HepG2 (cell line): ENCODE results near the gene SLC4A11. TPM values are rescaled to one million over a fixed set of nuclear protein-coding genes. Genes with fewer than 3 reads are reported as not detected.
A peak's percentile ranks its signal among the peaks of the same experiment; 100 is the strongest.

Experiments used
- AKAP8 ChIP-seq: sonication (generic); formaldehyde crosslinking; IDR thresholded peaks from 2 replicates; pipeline ENCODE4 v1.5.1; 2020; ENCODE audit warnings: mild to moderate bottlenecking, missing genetic modification reagents
- ARID5B ChIP-seq: IDR thresholded peaks from 2 replicates; pipeline ENCODE4 v1.4.0; 2020; ENCODE audit warnings: mild to moderate bottlenecking, missing genetic modification reagents
- CBX2 ChIP-seq, 2 experiments: fragments of 200-600 bp in 1 of 2; sonication (generic); formaldehyde crosslinking in 1 of 2; IDR thresholded peaks; 2 replicates each; pipeline versions ENCODE4 v1.7.0 to v1.8.1; 2018 to 2022; ENCODE audit warnings: low read depth in 2 of 2, low read length in 1 of 2, mild to moderate bottlenecking in 1 of 2, missing genetic modification reagents in 1 of 2
- HNRNPUL1 ChIP-seq: fragments of 200-400 bp; formaldehyde crosslinking; IDR thresholded peaks from 2 replicates; pipeline ENCODE4 v1.6.1; 2017; ENCODE audit warnings: low read depth, mild to moderate bottlenecking, low read length, moderate library complexity
- HOXA3 ChIP-seq: sonication (generic); formaldehyde crosslinking; IDR thresholded peaks from 2 replicates; pipeline ENCODE4 v1.5.0; 2020; ENCODE audit warnings: missing genetic modification reagents
- JUNB ChIP-seq: sonication (generic); formaldehyde crosslinking; IDR thresholded peaks from 2 replicates; pipeline ENCODE4 v1.8.0; 2022; ENCODE audit warnings: missing genetic modification reagents, mild to moderate bottlenecking, borderline replicate concordance
- MIER3 ChIP-seq: IDR thresholded peaks from 2 replicates; pipeline ENCODE4 v1.6.1; 2016; ENCODE audit warnings: missing compliant biosample characterization, borderline replicate concordance
- POLR2AphosphoS2 ChIP-seq: IDR thresholded peaks from 2 replicates; pipeline ENCODE4 v1.6.1; 2011; ENCODE audit warnings: low read depth, low read length, improper control_type of control experiment
- PPARG ChIP-seq: conservative IDR thresholded peaks from 2 replicates; pipeline ENCODE4 v1.6.1; 2016; ENCODE audit warnings: missing biosample characterization, missing genetic modification reagents
- ZBTB14 ChIP-seq: sonication (generic); formaldehyde crosslinking; IDR thresholded peaks from 2 replicates; pipeline ENCODE4 v1.4.0; 2020; ENCODE audit warnings: missing genetic modification reagents
- ZBTB20 ChIP-seq: sonication (generic); formaldehyde crosslinking; IDR thresholded peaks from 2 replicates; pipeline ENCODE4 v1.8.1; 2023; ENCODE audit warnings: missing genetic modification reagents, low read depth, mild to moderate bottlenecking, borderline replicate concordance
- ZBTB7A ChIP-seq: sonication (generic); formaldehyde crosslinking; IDR thresholded peaks from 2 replicates; pipeline ENCODE4 v1.8.0; 2022; ENCODE audit warnings: mild to moderate bottlenecking, missing genetic modification reagents
- ZFX ChIP-seq: sonication (generic); formaldehyde crosslinking; IDR thresholded peaks from 2 replicates; pipeline ENCODE4 v1.4.0; 2020; ENCODE audit warnings: mild to moderate bottlenecking, low read depth, missing genetic modification reagents, moderate library complexity
- ZNF224 ChIP-seq: sonication (generic); formaldehyde crosslinking; IDR thresholded peaks from 2 replicates; pipeline ENCODE4 v1.5.0; 2020; ENCODE audit warnings: mild to moderate bottlenecking, missing genetic modification reagents
- ZNF251 ChIP-seq: sonication (generic); formaldehyde crosslinking; IDR thresholded peaks from 2 replicates; pipeline ENCODE4 v1.9.0; 2021; ENCODE audit warnings: mild to moderate bottlenecking, missing genetic modification reagents
- ZNF567 ChIP-seq: sonication (generic); formaldehyde crosslinking; IDR thresholded peaks from 2 replicates; pipeline ENCODE4 v1.8.1; 2023; ENCODE audit warnings: mild to moderate bottlenecking, missing genetic modification reagents, borderline replicate concordance
- ZNF569 ChIP-seq: sonication (generic); formaldehyde crosslinking; IDR thresholded peaks from 2 replicates; pipeline ENCODE4 v1.5.0; 2020; ENCODE audit warnings: mild to moderate bottlenecking, missing genetic modification reagents, moderate library complexity, borderline replicate concordance
- ZNF713 ChIP-seq: sonication (generic); formaldehyde crosslinking; IDR thresholded peaks from 2 replicates; pipeline ENCODE4 v1.4.0; 2020; ENCODE audit warnings: mild to moderate bottlenecking, missing genetic modification reagents
- polyA plus RNA-seq, 8 experiments: library from polyadenylated mRNA; depleted of rRNA in 3 of 8; stranded (reverse) in 7 of 8; unstranded in 1 of 8; fragments of >200 nt; fragmentation: Illumina TruSeq in 4 of 8; extraction: Trizol in 4 of 8; gene quantifications; 2 replicates each; pipeline versions ENCODE4 v1.2.1 to v1.2.3, GENCODE V29; 2011 to 2016; ENCODE audit warnings: low read depth in 4 of 8, missing spikeins in 1 of 8, mixed read lengths in 1 of 8; ENCODE audit not compliant: insufficient read depth in 1 of 8
- total RNA-seq, 5 experiments: library from RNA; depleted of rRNA; stranded (reverse); fragments of >200 nt; fragmentation: Illumina TruSeq; extraction: Trizol; gene quantifications; 2 replicates each; pipeline ENCODE4 v1.2.3, GENCODE V29; 2016; ENCODE audit warnings: low read depth in 1 of 5

The SLC4A11 gene
- total and polyA plus RNA-seq, 2 of the 13 experiments (the other 11 are each of a cell fraction or from before 2014, with no cell fraction given), result 3.9 to 27.0 TPM

GRCh38 chr20:3209257-3209945 lies 29.6 kb downstream of the SLC4A11 start, which contains the start of gene ITPA (continued):
- TF ChIP-seq CBX2 (IDR thresholded peaks at IDR 0.05; ENCODE audit: low read depth, low read length), result no peak
- no peak; the same call in 1 of the 2 replicates for TF ChIP-seq CBX2 (CRISPR knock-in tag; IDR thresholded peaks at IDR 0.05; ENCODE audit: low read depth)
- no peak; the same call in 1 of the 2 replicates for TF ChIP-seq ZNF251 (CRISPR knock-in tag)
- peak; percentile 86; the same call in 1 of the 2 replicates for TF ChIP-seq ZNF567
- TF ChIP-seq POLR2AphosphoS2, result no peak
- peak; percentile 98; the same call in 1 of the 2 replicates for TF ChIP-seq ZNF713 (CRISPR knock-in tag)
- TF ChIP-seq ARID5B (CRISPR knock-in tag), result peak; percentile 46; the same call in 1 of the 2 replicates
- peak; percentile 94; the same call in 1 of the 2 replicates for TF ChIP-seq ZNF569 (CRISPR knock-in tag)
- peak; percentile 79 for TF ChIP-seq HOXA3 (CRISPR knock-in tag)
- peak; percentile 64; the same call in 1 of the 2 replicates for TF ChIP-seq PPARG (CRISPR knock-in tag)
- 0 out of 2 replicates have a peak, but pooled peaks have one; percentile 8 for TF ChIP-seq ZBTB20 (CRISPR knock-in tag)
- TF ChIP-seq ZBTB14 (CRISPR knock-in tag), result peak; percentile 18; the same call in 1 of the 2 replicates
- peak; percentile 35; the same call in 1 of the 2 replicates for TF ChIP-seq MIER3 (CRISPR knock-in tag)
- TF ChIP-seq ZBTB7A (CRISPR knock-in tag), result peak; percentile 97
- TF ChIP-seq ZFX (CRISPR knock-in tag), result peak; percentile 84
- TF ChIP-seq HNRNPUL1, result no peak
- TF ChIP-seq AKAP8, result 0 out of 2 replicates have a peak, but pooled peaks have one; percentile 76
- TF ChIP-seq JUNB, result peak; percentile 67; the same call in 1 of the 2 replicates
- peak; percentile 51; the same call in 1 of the 2 replicates for TF ChIP-seq ZNF224 (CRISPR knock-in tag)
